Brain pericyte (primary cell): ENCODE data around the gene FAM89A.
"Not testable (repeated sequence)": the region's sequence is repeated elsewhere in the genome, so short reads cannot be mapped to it uniquely, and the experiment has no call there.

Experiments used
- DNase-seq: peaks from one replicate; pipeline ENCODE4 v3.0.0-alpha.2; 2012; ENCODE audit warnings: low read depth, low spot score

The FAM89A gene

GRCh38 chr1:231055271-231055670, 15.2 kb upstream of the FAM89A start:
- DNase-seq, result no peak

- no peak for DNase-seq
Measured at GRCh38 chr1:231053493-231054162, 13.6 kb upstream of the FAM89A start.

- DNase-seq, result no peak
Measured at GRCh38 chr1:231052777-231053176, 12.7 kb upstream of the FAM89A start.

DNA sequence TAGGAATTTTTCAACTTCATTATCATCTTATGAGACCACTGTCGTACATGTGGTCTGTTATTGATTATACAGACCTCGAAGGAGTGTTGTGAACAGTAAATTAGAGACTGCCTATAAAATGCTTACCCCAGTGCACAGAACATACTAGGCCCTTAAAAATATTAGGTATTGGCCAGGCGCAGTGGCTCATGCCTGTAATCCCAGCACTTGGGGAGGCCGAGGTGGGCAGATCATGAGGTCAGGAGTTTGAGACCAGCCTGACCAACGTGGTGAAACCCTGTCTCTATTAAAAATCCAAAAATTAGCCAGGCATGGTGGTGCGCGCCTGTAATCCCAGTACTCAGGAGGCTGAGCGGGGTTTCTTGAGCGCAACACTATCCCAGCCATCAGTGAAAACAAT, 10.9 kb upstream of the FAM89A start:
- DNase-seq, result not testable (repeated sequence)

GRCh38 chr1:231050395-231050794, 10.3 kb upstream of the FAM89A start:
- no peak for DNase-seq

- DNase-seq, result no peak
Measured at GRCh38 chr1:231049121-231049979, 9.3 kb upstream of the FAM89A start.

- DNase-seq, result not testable (repeated sequence)
Measured at GRCh38 chr1:231048419-231048818, 8.4 kb upstream of the FAM89A start.

DNA sequence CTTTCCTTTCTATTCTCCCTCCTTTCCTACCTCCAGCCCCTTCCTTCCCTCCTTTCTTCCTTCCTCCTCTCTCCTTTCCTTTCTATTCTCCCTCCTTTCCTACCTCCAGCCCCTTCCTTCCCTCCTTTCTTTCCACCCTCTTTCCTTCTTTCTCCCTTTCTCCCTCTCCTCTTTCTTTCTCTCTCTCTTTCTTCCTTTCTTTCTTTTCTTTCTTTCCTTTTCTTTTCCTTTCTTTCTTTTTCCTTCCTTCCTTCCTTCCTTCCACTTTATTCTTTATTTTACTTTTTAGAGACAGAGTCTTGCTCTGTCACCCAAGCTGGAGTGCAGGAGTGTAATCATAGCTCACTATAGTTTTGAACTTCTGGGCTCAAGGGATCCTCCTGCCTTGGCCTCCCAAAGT, 7.5 kb upstream of the FAM89A start:
- not testable (repeated sequence) for DNase-seq

DNA sequence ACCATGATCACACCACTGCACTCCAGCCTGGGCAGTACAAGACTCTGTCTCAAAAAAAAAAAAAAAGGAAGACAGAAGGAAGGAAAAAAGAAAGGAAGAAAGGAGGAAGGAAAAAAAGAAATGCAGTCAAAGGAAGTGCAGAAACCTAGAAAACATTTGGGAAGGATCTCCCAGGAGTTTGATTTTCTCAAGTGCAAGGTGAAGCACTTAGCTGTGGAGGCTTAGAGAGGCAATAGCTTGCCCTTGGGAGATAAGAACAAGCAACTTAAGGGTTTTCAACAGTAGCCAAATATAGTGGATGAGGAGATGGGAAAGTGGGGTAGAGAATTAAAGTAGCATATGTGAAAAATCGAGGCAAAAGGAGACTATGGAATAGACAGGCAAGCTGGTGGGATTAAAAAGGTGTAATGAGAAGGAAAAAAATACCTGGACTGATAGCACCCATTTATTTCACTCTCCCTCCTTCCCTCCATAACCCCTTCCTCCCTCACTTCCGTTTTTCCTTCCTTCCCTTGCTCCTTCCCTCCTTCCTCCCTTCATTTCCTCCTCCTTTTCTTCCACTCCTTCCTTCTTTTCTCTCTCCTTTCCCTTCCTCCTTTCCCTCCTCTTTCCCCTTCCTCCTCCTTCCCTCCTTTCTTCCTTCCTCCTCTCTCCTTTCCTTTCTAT, 6.8 kb upstream of the FAM89A start:
- no peak for DNase-seq

DNA sequence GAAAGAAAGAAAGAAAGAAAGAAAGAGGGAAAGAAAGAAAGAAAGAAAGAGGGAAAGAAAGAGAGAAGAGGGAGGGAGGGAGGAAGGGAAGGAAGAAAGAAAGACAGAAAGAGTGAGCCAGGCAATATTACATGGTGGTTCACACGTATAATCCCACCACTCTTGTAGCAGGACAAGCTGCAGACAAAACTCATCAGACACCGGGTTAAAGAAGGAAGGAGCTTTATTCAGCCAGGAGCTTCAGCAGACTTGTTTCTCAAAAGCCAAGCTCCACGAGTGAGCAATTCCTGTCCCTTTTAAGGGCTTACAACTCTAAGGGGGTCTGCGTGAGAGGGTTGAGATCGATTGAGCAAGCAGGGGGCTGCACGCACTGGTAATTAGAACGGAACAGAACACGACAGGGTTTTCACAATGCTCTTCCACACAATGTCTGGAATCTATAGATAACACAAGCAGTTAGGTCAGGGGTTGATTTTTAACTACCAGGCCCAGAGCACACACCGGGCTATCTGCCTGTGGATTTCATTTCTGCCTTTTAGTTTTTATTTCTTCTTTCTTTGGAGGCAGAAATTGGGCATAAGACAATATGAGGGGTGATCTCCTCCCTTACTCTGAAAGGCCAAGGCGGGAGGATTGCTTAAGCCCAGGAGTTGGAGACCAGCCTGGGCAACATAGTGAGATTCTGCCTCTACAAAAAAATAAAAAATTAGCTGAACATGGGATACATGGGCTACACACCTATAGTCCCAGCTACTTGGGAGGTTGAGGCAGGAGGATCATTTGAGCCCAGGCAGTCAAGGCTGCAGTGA, 6.1 kb upstream of the FAM89A start:
- DNase-seq, result not testable (repeated sequence)

- DNase-seq, result no peak
Measured at GRCh38 chr1:231045286-231045685, 5.2 kb upstream of the FAM89A start.

GRCh38 chr1:231044588-231044987, 4.5 kb upstream of the FAM89A start:
- no peak for DNase-seq

DNA sequence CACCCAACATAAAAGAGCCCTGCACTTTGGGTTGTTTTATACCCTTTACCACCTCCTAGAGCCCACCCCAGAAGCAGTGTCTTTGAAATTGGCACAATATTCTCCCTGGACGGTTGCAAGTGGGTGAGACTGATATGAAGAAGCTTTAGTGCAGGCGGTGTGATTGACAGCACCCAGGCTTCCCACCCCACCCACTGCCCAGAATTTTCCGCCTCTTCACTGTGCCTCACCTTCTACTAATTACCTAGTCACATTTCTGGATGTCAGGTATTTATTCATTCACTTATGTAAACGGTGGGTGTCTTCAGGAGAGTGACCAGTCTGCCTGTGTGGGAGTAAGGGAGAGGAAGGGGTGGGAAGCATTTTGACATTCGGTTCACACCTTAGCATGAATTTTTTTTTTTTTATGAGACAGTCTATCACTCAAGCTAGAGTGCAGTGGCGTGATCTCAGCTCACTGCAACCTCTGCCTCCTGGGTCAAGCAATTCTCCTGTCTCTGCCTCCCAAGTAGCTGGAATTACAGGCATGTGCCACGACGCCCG, 1.7 kb upstream of the FAM89A start:
- no peak for DNase-seq

DNA sequence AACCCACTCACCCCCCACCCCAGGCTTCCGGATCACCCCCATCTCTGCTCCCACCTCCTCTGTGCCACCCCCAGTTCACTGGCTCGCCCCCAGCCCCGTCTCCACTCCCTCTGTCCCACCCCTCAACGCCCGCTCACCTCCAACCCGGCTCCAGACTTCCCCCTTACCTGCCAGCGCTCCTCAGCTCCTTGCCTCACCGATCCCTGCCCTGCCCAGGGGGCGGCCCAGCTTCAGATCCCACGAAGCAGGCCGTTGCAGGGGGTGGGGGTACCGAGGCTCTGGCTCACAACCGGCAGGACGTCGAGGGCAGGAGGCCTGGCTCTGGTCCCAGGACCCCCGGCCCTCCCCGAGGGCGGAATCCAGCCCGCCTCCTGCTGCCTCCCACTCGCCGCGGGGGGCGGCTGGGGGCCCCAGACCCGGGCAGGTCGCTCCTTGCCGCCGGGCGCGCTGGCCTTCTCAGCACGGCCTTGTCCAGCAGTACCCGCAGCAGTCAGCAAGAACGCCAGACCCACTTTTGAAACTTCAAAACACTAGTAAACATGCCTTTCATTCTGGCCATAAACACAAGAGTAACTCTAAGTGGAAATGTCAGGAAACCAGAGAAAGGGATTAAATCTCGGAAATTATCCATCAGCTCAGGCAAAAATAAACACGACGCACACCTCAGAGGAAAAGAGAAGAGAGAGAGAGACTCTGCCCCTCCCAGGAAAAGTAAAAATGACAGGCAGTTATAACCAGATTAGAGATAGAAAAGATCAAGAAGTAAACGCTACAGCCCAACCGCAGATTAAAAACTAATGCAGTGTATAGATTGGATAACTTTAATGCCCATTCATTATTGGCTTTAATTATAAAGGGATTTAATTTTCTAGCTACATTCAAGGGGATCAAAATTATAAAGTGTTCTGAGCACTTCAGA, 1.0 kb upstream of the FAM89A start:
- no peak for DNase-seq

- no peak for DNase-seq
Measured at GRCh38 chr1:231039161-231040018, 664 bp downstream of the FAM89A start.

DNA sequence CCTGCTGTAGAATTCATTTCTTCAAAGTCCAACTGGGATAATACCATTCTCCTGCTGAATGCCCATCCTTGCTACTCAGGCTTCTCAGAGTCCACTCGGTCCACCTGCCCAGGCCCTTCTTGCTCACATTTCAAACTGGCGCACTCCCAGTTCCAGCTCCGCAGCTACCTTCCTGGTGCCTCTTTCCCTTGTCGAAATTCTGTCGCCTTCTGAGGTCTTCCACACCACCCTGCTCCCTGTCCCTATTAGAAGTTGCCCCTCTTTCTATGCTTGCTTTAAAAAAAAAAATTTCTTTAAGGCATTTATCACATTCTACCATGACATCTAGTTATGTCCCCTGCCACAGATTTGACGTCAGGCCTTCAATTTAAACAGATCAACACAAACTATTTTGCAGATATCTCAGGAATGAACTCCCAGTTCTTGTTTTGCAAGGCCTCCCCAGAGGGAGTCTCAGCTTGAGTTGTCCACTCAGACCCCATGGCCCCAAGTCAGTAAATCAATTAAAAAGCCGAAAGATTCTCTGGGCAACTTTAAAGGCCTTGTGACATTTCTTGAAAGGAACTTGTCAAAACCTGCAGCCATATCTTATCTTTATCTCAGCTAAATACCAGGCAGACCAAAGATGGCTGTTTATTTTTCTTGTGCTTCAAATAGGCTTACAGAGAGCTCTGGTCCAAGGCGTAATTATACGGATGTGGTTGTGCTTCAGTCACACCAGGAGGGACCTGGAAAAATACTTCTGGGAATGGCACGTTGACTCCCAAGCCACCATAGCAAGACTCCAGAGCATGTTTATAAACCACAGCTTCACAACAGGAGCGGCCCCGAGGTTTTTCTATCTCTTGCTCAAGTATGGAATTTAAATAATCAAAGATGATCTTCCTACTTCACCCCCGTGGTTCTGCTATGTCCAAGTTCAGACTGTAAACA, 2.2 kb downstream of the FAM89A start:
- DNase-seq, result no peak

DNA sequence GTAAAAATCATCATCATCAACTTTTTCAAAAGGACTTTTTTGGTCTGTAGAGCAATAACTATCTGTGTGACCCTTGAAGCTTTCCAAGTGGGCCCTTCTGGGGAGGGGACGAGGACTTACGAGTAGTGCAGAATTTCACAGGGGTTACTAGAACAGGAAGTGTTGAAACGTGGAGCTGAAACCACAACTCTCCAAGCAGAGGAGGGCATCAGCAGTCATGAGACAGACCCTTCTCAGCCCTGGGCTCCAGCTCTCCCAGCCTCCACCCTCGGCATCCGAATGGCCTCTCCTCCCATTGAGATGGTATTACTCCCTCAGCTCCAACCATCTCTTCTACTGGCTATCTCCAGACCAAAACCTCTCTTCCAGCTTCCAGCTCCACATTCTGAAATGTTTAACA, 3.6 kb downstream of the FAM89A start:
- no peak for DNase-seq

- no peak for DNase-seq
Measured at GRCh38 chr1:231035799-231036198, 4.3 kb downstream of the FAM89A start.
